BLaER1 treated with 17β-estradiol and CSF1 and Interleukin-3, amounts not matched to agents 10 nM and 100 nM (cell line): ENCODE results near the gene SOCS3.

Experiments
- H3K27ac ChIP-seq, 11 experiments: shearing (Covaris generic); formaldehyde crosslinking; 2 replicates each; pipeline ENCODE4 v1.8.1; 2022
- H3K27me3 ChIP-seq, 11 experiments: shearing (Covaris generic); formaldehyde crosslinking; 2 replicates each; pipeline ENCODE4 v1.8.1; 2022
- H3K36me3 ChIP-seq, 11 experiments: shearing (Covaris generic); formaldehyde crosslinking; 2 replicates each; pipeline ENCODE4 v1.8.1; 2022
- H3K4me1 ChIP-seq, 10 experiments: shearing (Covaris generic); formaldehyde crosslinking; 2 replicates each; pipeline ENCODE4 v1.8.1; 2022
- H3K4me2 ChIP-seq, 11 experiments: shearing (Covaris generic); formaldehyde crosslinking; 2 replicates each; pipeline ENCODE4 v1.8.1; 2022
- H3K4me3 ChIP-seq, 10 experiments: shearing (Covaris generic); formaldehyde crosslinking; 2 replicates each; pipeline ENCODE4 v1.8.1; 2022
- H3K9ac ChIP-seq, 11 experiments: shearing (Covaris generic); formaldehyde crosslinking; 2 replicates each; pipeline ENCODE4 v1.8.1; 2022
- H3K9me3 ChIP-seq, 11 experiments: shearing (Covaris generic); formaldehyde crosslinking; replicated peaks in 1 of 11; 2 replicates each; pipeline ENCODE4 v1.8.1; 2022
- H4K20me1 ChIP-seq, 11 experiments: shearing (Covaris generic); formaldehyde crosslinking; 2 replicates each; pipeline ENCODE4 v1.8.1; 2022
- Cebpa-rat ChIP-seq, 11 experiments: shearing (Covaris generic); IDR thresholded peaks; 2 replicates each; pipeline ENCODE4 v1.8.1; 2022

SOCS3 gene

DNA sequence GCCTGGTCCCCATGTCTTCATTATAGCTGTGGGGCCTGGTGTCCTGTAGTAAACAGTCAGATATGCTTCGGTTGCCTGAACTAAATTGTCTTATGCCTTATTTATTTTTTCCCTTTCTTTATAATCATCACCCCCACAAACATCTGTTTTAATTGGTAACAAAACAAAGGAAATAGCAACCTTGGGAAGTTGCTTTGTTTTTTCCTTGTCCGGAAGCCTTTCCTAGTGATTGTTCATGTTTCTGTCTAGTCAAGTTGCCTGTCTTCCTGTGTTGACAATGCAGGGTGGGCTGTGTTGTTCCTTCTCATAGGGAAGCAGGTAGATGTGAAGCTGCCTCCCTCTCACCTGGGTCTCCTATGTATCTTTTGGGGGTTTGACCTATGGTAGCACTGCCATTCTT lies 35.3 kb upstream of the SOCS3 start:
- no peaks in the 10 kb centered on the region for H3K9me3 ChIP-seq
- H3K4me3 ChIP-seq = no peak overlapping the region
- no peak for TF ChIP-seq Cebpa-rat (IDR thresholded peaks at IDR 0.05)
- H4K20me1 ChIP-seq = peaks cover 69 to 100% (median 100%) of the 10 kb centered on the region in 11 experiments
- no peak overlapping the region for H3K4me2 ChIP-seq
- peak overlapping the region in 3 of 11 experiments; percentile 12 to 25 (median 14); a peak in 2 of 22 replicates for H3K27ac ChIP-seq
- H3K27me3 ChIP-seq = no peaks in the 10 kb centered on the region
- peaks cover 11 to 66% (median 36%) of the 10 kb centered on the region in 10 experiments for H3K4me1 ChIP-seq
- peaks cover 93 to 100% (median 98%) of the 10 kb centered on the region in 11 experiments for H3K36me3 ChIP-seq
- H3K9ac ChIP-seq = peak overlapping the region in 3 of 11 experiments; percentile 26 to 62 (median 35); a peak in 1 of 22 replicates

DNA sequence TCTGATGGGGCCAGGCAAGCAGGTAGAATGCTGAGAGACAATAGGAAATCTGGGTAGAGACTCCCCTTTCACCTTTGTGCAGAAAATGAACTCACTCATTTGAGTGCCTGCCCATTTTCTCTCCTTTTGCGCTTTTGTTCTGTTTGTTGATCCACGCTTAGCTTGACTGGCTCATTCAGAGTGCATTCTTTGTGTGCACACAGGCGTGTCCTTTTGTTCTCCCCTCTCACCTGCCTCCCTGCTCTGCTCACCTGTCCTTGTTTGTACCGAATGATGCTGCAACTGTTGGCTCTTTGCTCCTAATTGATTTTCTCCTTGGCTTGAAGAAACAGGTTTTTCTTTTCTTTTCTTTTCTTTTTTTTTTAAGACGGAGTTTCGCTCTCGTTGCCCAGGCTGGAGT lies 34.3 kb upstream of the SOCS3 start:
- Histone ChIP-seq H3K36me3 (peaks cover 84 to 98% (median 90%) of the 10 kb centered on the region in 11 experiments), H3K4me1 (peaks cover 19 to 66% (median 46%) of the 10 kb centered on the region in 10 experiments), H3K4me3 (no peak overlapping the region), H3K4me2 (no peak overlapping the region), H3K9me3 (no peaks in the 10 kb centered on the region), H3K9ac (no peak overlapping the region), H3K27me3 (no peaks in the 10 kb centered on the region), H4K20me1 (peaks cover 78 to 99% (median 97%) of the 10 kb centered on the region in 11 experiments), H3K27ac (no peak overlapping the region)
- no peak for TF ChIP-seq Cebpa-rat (IDR thresholded peaks at IDR 0.05)

DNA sequence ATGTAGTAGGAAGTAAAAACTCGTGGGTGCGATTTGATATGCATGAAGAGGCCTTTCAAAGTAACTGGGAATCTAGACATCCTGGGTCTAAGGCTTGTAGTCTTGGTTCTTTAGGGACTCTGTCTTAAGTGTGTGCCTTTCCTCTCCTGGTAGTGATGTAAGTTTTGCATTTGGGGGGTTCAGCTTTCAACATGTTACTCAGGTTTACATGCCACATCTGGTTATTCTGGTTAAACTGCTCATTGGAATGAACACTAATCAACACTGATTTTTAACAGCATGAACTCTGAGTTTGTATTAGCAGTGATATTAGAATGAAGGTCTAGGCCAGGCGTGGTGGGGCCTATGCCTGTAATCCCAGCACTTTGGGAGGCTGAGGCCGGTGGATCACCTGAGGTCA lies 33.7 kb upstream of the SOCS3 start:
- peak overlapping the region in 5 of 11 experiments; percentile 2 to 50 (median 30); a peak in 6 of 22 replicates for H3K4me2 ChIP-seq
- H3K36me3 ChIP-seq = peaks cover 77 to 92% (median 84%) of the 10 kb centered on the region in 11 experiments
- H3K27me3 ChIP-seq = no peaks in the 10 kb centered on the region
- H4K20me1 ChIP-seq = peaks cover 73 to 99% (median 95%) of the 10 kb centered on the region in 11 experiments
- H3K4me3 ChIP-seq = no peak overlapping the region
- H3K9ac ChIP-seq = peak overlapping the region in 2 of 11 experiments; percentile 3 to 9; a peak in 1 of 22 replicates
- H3K27ac ChIP-seq = peak overlapping the region in 1 of 11 experiments; percentile 20; a peak in 2 of 22 replicates
- H3K4me1 ChIP-seq = peaks cover 25 to 71% (median 52%) of the 10 kb centered on the region in 10 experiments
- H3K9me3 ChIP-seq = no peaks in the 10 kb centered on the region
- no peak for TF ChIP-seq Cebpa-rat (IDR thresholded peaks at IDR 0.05)

DNA sequence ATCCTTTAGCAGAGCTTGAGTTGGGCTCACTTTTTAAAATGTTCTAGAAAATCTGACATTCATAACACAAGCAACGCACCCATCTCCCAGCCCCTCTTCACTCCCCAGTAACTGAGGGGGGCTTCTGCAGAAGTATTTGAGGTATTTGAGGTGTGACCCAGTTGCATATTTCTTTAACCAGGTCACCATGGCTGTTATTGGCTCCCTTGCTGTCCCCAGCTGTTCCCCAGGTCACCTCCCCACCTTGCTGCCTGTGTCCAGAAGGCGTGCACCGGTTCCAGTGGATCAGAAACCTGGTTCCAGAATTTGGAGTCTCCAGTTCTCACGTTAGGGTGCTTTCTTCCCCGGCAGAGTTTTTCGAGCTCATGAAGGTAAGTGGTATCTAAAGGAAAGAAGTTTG lies 32.4 kb upstream of the SOCS3 start:
- Histone ChIP-seq H3K27ac (peak overlapping the region in 3 of 11 experiments; percentile 36 to 97 (median 96); a peak in 3 of 22 replicates), H3K4me3 (no peak overlapping the region), H3K9me3 (no peaks in the 10 kb centered on the region), H3K27me3 (no peaks in the 10 kb centered on the region), H3K4me1 (peaks cover 38 to 83% (median 62%) of the 10 kb centered on the region in 10 experiments), H3K9ac (peak overlapping the region in 2 of 11 experiments; percentile 18 to 47; a peak in 3 of 22 replicates), H4K20me1 (peaks cover 61 to 99% (median 82%) of the 10 kb centered on the region in 11 experiments), H3K36me3 (peaks cover 65 to 81% (median 73%) of the 10 kb centered on the region in 11 experiments), H3K4me2 (peak overlapping the region in 5 of 11 experiments; percentile 93 to 99 (median 95); a peak in 8 of 22 replicates)
- no peak for TF ChIP-seq Cebpa-rat (IDR thresholded peaks at IDR 0.05)

DNA sequence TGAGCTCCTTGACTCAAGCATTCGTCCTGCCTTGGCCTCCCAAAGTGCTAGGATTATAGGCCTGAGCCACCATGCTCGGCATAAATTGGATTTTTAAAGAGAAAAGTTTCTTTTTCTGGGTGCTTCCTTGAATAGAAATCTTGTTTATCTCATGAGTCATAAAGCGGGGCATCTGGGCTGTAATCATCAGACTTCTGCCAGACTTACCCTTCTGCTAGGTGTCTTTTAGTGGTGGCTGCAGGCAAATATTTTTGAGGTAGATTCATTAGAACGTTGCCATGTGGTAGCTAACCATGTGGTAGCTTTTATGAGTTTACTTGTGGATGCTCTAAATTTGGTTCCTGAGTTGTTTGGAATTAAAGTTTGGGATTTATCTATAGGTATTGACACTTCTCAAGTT lies 32.0 kb upstream of the SOCS3 start:
- Histone ChIP-seq H3K27ac (peak overlapping the region in 7 of 11 experiments; percentile 7 to 98 (median 90); a peak in 9 of 22 replicates), H3K27me3 (no peaks in the 10 kb centered on the region), H3K36me3 (peaks cover 60 to 76% (median 68%) of the 10 kb centered on the region in 11 experiments), H3K9ac (peak overlapping the region in 4 of 11 experiments; percentile 18 to 47 (median 35); a peak in 6 of 22 replicates), H3K4me3 (no peak overlapping the region), H4K20me1 (peaks cover 56 to 99% (median 78%) of the 10 kb centered on the region in 11 experiments), H3K4me2 (peak overlapping the region in 6 of 11 experiments; percentile 93 to 99 (median 96); a peak in 11 of 22 replicates), H3K4me1 (peaks cover 40 to 85% (median 64%) of the 10 kb centered on the region in 10 experiments), H3K9me3 (no peaks in the 10 kb centered on the region)
- TF ChIP-seq Cebpa-rat (IDR thresholded peaks at IDR 0.05) = no peak

DNA sequence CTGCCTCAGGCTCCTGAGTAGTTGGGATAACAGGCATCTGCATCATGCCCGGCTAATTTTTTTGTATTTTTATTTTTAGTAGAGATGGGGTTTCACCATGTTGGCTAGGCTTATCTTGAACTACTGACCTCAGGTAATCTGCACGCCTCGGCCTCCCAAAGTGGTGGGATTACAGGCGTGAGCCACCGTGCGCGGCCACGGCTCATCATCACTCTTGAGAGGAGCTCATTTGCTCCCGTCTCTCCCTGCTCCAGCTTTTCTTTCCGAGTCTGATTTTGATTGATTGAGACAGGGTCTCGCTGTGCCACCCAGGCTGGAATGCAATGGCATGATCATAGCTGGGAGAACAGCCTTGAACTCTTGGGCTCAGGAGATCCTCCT lies 31.2 kb upstream of the SOCS3 start:
- Histone ChIP-seq H3K4me3 (no peak overlapping the region), H3K9ac (peak overlapping the region in 4 of 11 experiments; percentile 18 to 47 (median 35); a peak in 6 of 22 replicates), H3K4me1 (peaks cover 45 to 85% (median 71%) of the 10 kb centered on the region in 10 experiments), H3K4me2 (peak overlapping the region in 9 of 11 experiments; percentile 49 to 99 (median 95); a peak in 13 of 22 replicates), H3K27me3 (no peaks in the 10 kb centered on the region), H3K9me3 (no peaks in the 10 kb centered on the region), H3K27ac (peak overlapping the region in 7 of 11 experiments; percentile 7 to 98 (median 90); a peak in 9 of 22 replicates), H3K36me3 (peaks cover 52 to 68% (median 60%) of the 10 kb centered on the region in 11 experiments), H4K20me1 (peaks cover 48 to 99% (median 70%) of the 10 kb centered on the region in 11 experiments; a peak in 21 of 22 replicates)
- no peak for TF ChIP-seq Cebpa-rat (IDR thresholded peaks at IDR 0.05)

DNA sequence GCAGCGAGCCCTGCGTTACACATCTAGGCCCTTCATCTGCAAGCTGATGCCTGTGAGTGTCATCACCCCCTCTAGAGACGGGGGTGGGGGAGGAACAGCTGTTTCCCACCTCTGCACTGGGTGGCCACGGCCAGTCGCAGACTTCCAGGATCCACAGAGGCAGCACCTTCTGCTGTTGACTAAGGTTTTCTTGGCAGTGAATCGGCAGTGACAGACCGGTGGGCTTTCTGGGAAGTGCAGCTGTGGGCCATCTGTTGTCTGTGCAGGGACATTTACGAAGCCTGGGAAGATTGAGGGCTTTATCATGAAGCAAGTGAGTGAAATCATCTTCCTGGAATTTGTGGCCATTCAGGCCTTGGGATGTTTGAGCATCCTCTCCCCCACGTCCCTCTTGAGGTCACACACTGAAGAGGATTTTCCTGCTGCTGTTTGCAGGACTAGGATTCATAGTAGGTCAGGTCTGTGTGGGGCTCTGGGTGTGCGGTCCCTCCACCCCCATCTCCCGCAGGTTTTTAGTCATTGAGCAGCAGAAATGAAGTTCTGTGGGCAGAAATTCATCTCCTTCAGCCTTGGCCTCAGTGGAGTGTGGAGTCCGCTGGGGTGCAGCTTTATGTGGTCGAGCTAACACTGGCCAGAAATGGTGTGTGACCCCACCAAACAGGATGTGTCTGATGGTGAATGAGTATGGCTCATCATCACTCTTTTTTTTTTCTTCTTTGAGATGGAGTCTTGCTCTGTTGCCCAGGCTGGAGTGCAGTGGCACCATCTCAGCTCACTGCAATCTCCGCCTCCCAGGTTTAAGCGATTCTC lies 30.6 kb upstream of the SOCS3 start:
- no peaks in the 10 kb centered on the region for H3K9me3 ChIP-seq
- peaks cover 51 to 90% (median 76%) of the 10 kb centered on the region in 10 experiments for H3K4me1 ChIP-seq

DNA sequence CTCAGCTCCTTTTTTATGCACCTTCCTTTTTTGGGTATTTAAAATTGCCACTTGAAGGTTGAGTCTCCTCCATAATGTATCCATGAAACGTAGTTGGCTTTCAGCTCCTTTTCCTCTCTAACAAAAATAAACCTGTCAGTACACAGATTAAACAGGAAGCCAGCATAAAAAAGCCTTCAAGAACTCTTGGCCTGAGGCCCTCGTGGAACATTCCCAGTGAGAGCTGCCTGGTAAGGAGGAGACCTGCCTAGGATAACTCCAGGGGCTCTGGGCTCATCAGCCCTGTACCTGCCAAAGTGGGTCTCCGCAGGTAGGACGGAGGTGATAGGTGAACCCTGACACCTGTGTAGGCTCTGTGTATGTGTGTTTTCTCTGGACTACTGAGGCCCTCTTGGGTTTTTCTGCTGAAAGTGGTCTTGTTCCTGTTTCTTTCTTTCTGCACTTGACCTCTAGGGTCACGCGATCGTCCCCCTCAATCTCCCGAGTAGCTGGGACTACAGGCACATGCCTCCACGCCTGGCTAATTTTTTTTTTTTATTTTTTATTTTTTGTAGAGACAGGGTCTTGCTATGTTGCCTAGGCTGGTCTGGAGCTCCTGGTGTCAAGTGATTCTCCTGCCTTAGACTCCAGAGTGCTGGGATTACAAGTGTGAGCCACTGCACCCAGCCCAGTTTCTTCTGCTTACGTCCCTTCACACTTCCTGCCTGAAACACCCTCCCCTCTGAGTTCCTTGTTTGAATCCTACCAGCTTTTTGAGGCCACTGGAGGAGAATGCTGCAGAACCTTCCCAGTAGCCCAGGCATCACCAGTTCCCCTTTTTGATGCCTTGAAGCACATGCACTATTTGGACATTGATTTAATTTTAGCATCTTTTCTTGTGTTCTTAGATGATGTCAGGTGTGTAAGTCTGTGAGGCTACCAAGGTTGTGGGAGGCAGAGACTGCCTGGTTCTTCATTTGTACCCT lies 28.4 kb upstream of the SOCS3 start:
- peak overlapping the region; percentile 88 to 99 (median 95) for H3K4me2 ChIP-seq
- peaks cover 73 to 100% (median 94%) of the 10 kb centered on the region in 10 experiments for H3K4me1 ChIP-seq
- TF ChIP-seq Cebpa-rat (IDR thresholded peaks at IDR 0.05) = no peak
- peak overlapping the region; percentile 34 to 98 (median 79) for H3K9ac ChIP-seq
- peaks cover 25 to 94% (median 42%) of the 10 kb centered on the region in 11 experiments; a peak in 21 of 22 replicates for H4K20me1 ChIP-seq
- H3K27me3 ChIP-seq = no peaks in the 10 kb centered on the region
- H3K4me3 ChIP-seq = peak overlapping the region in 7 of 10 experiments; percentile 2 to 62 (median 22); a peak in 9 of 20 replicates
- peak overlapping the region; percentile 56 to 98 (median 91) for H3K27ac ChIP-seq
- peaks cover 29 to 53% (median 39%) of the 10 kb centered on the region in 11 experiments for H3K36me3 ChIP-seq
- H3K9me3 ChIP-seq = no peaks in the 10 kb centered on the region

More for the DNA sequence above, 30.6 kb upstream of the SOCS3 start:
- H4K20me1 ChIP-seq = peaks cover 44 to 99% (median 64%) of the 10 kb centered on the region in 11 experiments; a peak in 21 of 22 replicates
- no peaks in the 10 kb centered on the region for H3K27me3 ChIP-seq
- H3K4me2 ChIP-seq = peak overlapping the region in 10 of 11 experiments; percentile 38 to 99 (median 95); a peak in 20 of 22 replicates
- H3K9ac ChIP-seq = peak overlapping the region in 6 of 11 experiments; percentile 3 to 44 (median 25); a peak in 8 of 22 replicates
- H3K4me3 ChIP-seq = 0 out of 20 replicates have a peak overlapping the region, but pooled peaks of 1 of the 10 experiments have one; percentile 11
- TF ChIP-seq Cebpa-rat (IDR thresholded peaks at IDR 0.05) = no peak
- H3K36me3 ChIP-seq = peaks cover 46 to 64% (median 56%) of the 10 kb centered on the region in 11 experiments
- H3K27ac ChIP-seq = peak overlapping the region in 9 of 11 experiments; percentile 4 to 98 (median 55); a peak in 13 of 22 replicates
